CD4-positive, alpha-beta T cell treated with Interleukin-15 for 1 hour (primary cell): ENCODE data around the gene ME3.
"Not testable (repeated sequence)": the region's sequence is repeated elsewhere in the genome, so short reads cannot be mapped to it uniquely, and the experiment has no call there.

Experiments used
- DNase-seq: peaks from one replicate; pipeline ENCODE4 v3.0.0-alpha.2; 2020

Gene ME3

GRCh38 chr11:86551288-86552092 is 120.9 kb downstream of the ME3 start:
- DNase-seq: no peak

GRCh38 chr11:86550757-86551156 is 121.7 kb downstream of the ME3 start:
- DNase-seq: no peak

GRCh38 chr11:86548271-86548917 is 124.0 kb downstream of the ME3 start:
- no peak for DNase-seq

GRCh38 chr11:86547727-86548126 is 124.7 kb downstream of the ME3 start:
- DNase-seq: no peak

- DNase-seq: not testable (repeated sequence)
These were observed 131.1 kb downstream of the ME3 start for GRCh38 chr11:86541299-86541698.

- no peak for DNase-seq
These were observed 134.2 kb downstream of the ME3 start for GRCh38 chr11:86538223-86538548.

- no peak for DNase-seq
These were observed 134.7 kb downstream of the ME3 start for GRCh38 chr11:86537541-86538222.

- DNase-seq: no peak
These were observed 136.6 kb downstream of the ME3 start for GRCh38 chr11:86535773-86536172.

GRCh38 chr11:86524620-86525352 is 147.6 kb downstream of the ME3 start:
- no peak for DNase-seq

GRCh38 chr11:86523738-86524619 is 148.4 kb downstream of the ME3 start:
- no peak for DNase-seq

GRCh38 chr11:86522512-86522911 is 149.9 kb downstream of the ME3 start:
- not testable (repeated sequence) for DNase-seq

- no peak for DNase-seq
These were observed 153.1 kb downstream of the ME3 start for GRCh38 chr11:86519064-86519911.

- DNase-seq: no peak
These were observed 154.2 kb downstream of the ME3 start for GRCh38 chr11:86518211-86518610.

- DNase-seq: no peak
These were observed 154.9 kb downstream of the ME3 start for GRCh38 chr11:86517557-86517956.

GRCh38 chr11:86515297-86516094 is 156.9 kb downstream of the ME3 start:
- DNase-seq: no peak

GRCh38 chr11:86514453-86514852 is 158.0 kb downstream of the ME3 start:
- no peak for DNase-seq

- no peak for DNase-seq
These were observed 158.6 kb downstream of the ME3 start for GRCh38 chr11:86513746-86514373.

- no peak for DNase-seq
These were observed 159.3 kb downstream of the ME3 start for GRCh38 chr11:86513138-86513537.

- DNase-seq: no peak
These were observed 161.3 kb downstream of the ME3 start for GRCh38 chr11:86511086-86511551.

- no peak for DNase-seq
These were observed 161.7 kb downstream of the ME3 start for GRCh38 chr11:86510674-86511073.
